DMS 273 (cell line): ENCODE results near the gene SMYD3.

Experiments used
- DNase-seq: peaks from one replicate; lab custom pipeline; 2025; ENCODE audit not compliant: unreplicated experiment; lab: John Stamatoyannopoulos, UW

The SMYD3 gene

DNA sequence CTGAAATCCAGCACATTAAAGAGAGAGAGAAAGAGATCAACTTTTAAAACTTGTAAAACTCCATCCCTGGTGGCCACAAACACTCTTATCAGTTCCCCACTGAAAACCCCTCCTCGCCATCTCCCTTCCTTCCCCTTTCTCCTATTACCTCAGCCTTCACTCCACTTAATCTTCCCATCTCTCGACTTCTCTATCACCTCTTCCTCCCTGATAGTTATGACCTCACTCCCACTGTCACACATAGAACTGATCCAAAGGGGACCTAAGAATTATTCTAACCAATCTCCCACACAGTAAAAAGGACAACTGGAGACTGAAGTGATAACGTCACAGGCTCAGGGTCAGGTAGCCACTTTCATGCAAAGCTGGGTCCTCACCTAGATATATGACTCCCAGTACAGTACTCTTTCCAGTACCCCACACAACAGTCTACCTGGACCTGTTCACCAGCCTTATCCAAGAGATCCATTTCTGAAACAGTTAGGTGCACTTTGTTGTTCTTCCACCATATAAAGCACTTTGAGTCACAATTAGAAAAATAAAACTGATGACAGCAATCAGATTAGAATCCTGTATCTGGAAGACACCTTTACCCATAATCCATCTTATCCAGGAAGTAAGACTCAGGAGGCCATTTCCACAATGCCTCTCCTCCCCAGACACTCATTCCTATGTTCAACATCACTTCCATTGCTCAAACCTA, 324.8 kb downstream of the SMYD3 start:
- no peak for DNase-seq

GRCh38 chr1:246181241-246181640, 325.8 kb downstream of the SMYD3 start:
- no peak for DNase-seq

DNA sequence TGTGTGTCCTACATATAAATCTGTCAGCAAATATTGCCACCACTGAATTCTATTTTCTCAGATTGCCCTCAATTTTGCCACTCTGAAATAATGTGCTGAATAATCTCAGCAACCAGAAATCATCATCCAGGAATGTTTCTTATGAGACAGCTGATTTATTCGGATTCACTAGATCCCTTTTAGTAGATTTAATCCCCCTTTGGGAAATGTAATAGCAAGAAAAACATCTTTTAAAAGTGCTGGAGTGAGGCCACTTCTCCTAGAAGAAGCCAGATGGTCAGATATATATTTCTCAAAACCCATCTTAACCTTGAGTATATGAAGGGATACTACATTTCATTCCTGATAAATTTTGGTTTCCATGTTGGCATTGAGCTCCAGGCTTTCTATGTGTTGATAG, 327.7 kb downstream of the SMYD3 start:
- no peak for DNase-seq

DNA sequence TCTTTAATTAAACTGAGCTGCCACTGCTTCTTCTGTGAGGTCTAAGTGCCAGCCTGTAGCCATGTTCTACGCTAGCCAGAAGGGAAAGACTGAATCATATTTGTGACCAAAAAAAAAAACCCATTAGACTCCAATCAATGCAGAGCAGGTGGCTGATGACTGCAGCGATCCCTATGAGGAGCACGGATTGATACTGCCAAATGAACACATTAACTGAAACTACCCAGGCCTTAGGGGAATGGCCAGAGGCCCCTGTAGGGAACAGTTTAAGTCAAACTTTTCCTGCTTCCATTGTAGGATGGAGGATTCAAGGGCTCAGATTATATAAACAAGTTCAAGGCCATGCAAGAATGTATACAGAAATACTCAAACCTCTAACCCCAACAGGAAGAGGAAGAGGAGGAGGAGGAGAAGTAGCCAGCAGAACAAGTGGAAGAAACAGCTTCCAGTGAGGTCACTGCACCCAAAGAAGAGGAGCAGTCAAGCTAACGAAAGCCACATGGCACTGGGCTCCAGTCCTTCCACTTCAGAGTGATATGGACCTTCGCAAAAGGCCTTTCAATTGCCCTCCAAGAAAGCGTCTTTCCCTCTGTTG, 328.3 kb downstream of the SMYD3 start:
- DNase-seq, result no peak

- DNase-seq, result no peak
Measured at GRCh38 chr1:246176126-246177024, 330.7 kb downstream of the SMYD3 start.

DNA sequence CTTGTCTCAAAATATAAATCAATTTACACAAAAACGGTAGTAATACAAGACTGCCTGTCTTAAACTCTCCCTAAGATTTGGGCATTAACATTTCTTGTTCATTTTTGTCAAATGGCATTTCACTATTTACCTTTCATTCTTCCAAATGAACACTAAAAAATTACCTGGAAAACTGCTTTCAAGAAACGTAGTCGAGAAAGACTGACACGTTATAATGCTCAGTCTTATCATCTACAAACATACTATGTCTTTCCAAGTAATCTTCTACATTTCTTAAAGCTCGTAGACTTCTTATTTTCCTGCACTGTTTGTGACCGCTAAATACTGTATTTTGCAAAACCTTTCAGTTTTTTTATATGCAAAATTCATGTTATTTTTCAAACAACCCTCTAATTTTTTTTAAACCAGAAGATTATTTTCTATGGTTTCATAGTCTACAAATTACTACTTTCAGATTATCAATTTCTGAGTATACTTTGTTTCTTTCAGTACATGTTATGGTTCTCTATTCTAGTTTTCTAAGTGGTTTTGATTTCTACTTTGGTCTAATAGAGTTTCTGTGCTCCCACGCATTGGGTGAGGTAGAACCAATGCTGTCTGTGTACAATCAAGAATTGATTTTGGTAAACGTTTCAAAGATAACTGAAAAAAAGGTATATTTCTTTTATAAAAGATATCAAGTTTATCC, 336.4 kb downstream of the SMYD3 start:
- DNase-seq, result no peak

- DNase-seq, result no peak
Measured at GRCh38 chr1:246169486-246169885, 337.6 kb downstream of the SMYD3 start.

GRCh38 chr1:246169019-246169418, 338.1 kb downstream of the SMYD3 start:
- DNase-seq, result no peak

DNA sequence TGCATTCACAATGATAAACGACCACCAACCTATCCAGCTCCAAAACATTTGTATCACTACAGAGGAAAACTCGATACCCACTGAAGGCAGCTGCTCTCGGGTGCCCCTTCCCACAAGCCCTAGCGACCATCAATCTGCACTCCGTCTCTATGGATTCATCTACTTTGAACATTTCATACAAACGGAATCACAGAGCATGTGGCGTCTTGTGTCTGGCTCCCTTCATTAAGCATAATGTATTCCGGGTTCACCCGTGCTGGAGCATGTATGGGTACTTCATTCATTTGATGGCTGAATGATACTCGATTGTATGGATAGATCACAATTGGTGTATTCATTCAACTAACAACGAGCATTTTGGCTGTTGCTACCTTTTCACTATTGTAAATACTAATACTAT, 340.2 kb downstream of the SMYD3 start:
- no peak for DNase-seq

DNA sequence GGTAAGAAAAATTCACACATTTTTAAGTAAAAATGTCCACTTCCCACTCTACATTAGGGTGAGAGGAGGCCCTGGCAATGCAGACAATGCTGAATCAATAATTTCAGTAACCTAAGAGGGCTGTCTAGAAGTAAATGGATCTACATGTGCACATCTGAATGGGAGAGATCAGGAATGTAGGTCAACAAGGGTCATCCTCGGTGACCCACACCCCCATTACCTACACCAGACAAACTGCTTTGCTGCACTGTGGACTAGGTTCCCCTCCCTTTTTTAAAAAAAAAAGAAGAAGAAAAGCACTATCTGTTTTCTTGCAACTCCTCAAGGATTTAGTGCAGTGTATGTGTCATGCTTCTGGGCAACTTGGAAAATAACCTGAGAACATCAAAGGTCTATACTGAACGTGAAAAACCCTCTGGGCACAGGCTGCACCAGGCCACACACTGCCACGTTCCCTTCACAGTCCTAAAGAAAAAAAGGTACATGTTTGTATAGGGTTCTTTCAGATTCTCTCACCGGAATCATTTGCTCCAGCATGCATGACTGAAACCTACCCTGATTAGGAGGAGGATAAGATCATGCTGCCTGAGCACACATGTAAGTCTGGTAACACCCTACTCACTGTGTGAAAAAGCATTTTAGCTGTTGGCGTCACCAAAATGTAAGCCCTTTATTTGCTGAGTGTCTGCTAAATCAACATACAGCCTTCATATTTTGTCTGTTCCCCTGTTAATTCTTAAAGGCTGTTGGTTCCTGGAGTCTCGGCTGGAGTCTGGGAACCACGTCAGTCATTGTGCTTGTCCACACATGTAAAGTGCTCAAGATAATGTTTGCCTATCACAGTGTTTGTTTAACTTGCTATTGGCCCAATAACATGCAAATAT, 341.0 kb downstream of the SMYD3 start:
- no peak for DNase-seq

- no peak for DNase-seq
Measured at GRCh38 chr1:246164764-246165163, 342.3 kb downstream of the SMYD3 start.

- DNase-seq, result no peak
Measured at GRCh38 chr1:246162560-246162959, 344.5 kb downstream of the SMYD3 start.

DNA sequence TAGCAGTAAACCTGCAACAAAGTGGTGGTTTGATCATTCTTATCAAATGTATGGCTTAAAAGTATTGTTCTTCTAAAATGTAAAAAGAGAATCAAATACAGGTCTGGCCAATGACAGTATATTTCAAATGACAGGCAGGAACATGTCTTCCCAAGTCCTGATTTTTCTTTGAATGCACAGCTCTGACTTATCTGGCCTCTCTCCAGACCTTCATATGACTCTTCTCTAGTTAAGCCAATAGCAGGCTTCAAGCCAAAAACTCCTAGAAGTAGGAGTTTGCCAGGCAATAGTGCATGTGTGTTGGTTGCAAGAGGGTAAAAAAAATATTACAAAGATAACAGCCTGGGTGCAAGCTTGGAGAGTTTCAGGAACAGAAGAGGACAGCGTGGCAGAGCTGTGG, 345.5 kb downstream of the SMYD3 start:
- DNase-seq, result peak; percentile 20

DNA sequence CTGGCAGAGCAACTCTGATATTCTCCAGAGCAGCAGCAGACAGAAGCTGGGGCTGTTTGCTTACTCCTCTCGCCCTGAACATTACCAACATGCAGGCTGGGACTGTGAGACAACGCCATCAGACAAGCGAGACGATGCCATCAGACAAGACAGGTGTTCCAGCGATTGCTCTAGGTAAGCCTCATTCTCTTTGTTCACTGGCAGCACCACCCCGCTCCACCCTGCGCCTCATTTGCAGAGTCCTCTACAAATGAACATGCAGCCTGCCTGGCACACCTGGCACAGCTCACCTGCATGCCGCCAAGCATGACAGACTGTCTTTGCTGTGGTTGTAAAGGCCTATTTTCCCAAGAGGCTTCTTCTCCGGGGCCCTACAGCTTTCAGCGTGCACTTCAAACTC, 346.2 kb downstream of the SMYD3 start:
- no peak for DNase-seq

- DNase-seq, result no peak
Measured at GRCh38 chr1:246160374-246160773, 346.7 kb downstream of the SMYD3 start.

DNA sequence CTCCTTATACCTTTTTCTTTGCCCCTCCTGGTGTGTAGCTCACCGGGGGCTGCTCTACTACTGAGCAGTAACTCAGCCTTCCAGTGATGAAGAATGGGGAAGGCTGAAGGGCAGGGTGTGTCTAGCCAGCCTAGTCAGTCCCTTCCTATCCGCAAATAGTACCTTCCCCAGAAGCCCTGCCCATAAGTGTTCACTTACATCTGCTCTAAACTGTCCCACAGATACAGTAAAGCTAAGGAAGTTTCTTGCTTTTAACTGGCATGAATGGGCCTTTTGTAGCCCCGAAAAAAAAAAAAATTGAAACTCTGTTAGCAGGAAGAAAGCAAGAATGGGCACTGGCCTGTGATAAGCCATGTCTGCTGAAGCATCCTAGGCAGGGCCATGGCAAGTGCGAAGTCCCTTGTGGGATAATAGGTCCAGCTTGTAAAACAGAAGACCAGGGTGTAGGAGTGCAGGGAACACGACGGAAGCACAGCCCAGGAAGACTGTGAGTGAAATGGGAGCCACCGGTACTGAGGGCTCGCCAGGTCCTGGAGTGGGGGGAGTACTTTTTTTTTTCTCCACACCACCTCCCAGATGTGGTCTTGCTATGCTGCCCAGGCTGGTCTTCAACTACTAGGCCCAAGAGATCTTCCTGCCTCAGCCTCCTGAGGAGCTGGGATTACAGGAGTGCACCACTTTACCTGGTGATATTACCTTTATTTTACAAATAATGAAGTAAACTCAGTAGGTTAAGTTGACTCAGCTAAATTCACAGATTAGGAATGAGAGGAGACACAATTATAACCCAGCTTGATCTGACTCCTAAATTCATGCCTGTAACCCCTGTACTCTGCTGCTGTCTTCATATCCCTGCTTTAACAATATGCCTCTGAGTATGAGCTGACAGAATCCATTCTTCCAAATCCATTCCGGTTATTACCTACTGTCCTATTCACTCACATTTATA, 347.5 kb downstream of the SMYD3 start:
- DNase-seq, result no peak

DNA sequence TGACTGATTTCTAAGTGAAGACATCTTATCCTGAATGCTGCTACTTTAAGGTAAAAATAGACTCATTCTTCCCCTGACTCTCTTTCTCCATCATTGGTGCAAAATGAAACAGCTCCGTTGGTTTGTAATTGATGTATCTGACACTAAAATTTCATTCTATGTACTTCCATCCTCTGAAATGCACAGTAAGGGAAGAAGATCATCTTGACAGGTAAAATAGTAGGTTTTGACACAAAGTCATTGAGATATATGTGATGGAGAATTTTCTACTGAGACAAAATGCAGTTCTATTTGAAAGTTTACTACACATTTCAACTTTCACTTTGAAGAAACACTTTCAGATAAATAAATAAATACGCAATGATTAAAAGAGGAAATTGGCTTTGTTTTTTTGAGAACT, 348.9 kb downstream of the SMYD3 start:
- no peak for DNase-seq

- DNase-seq, result no peak
Measured at GRCh38 chr1:246157516-246157915, 349.6 kb downstream of the SMYD3 start.

- no peak for DNase-seq
Measured at GRCh38 chr1:246156847-246157246, 350.2 kb downstream of the SMYD3 start.
